DOHH2 (cell line): ENCODE data around the gene BRSK2.

Experiments used
- CTCF ChIP-seq: fragments of 200-600 bp; sonication (generic); IDR thresholded peaks from one replicate; pipeline ENCODE4 v1.5.1; 2014; ENCODE audit warnings: antibody characterized with exemption, mild to moderate bottlenecking, low read depth, low read length; ENCODE audit not compliant: poor library complexity, severe bottlenecking
- EZH2phosphoT487 ChIP-seq: fragments of 200-600 bp; sonication (generic); IDR thresholded peaks from 2 replicates; pipeline ENCODE4 v1.6.1; 2017; ENCODE audit warnings: borderline replicate concordance, mild to moderate bottlenecking, antibody characterized with exemption, low read length, moderate library complexity, mixed read lengths

GRCh38 chr11:1412377-1413095 is 22.8 kb downstream of the BRSK2 start:
- TF ChIP-seq CTCF: no peak
- no peak for TF ChIP-seq EZH2phosphoT487
